HTR-8/SVneo (cell line): ENCODE measurements around the gene GPR35.

Experiments
- DNase-seq: peaks from one replicate; pipeline ENCODE4 v3.0.0; 2011; ENCODE audit warnings: low spot score, mixed read lengths; ENCODE audit not compliant: insufficient read length
- FAIRE-seq: peaks from 2 replicates; lab custom pipeline; 2011; peaks lifted over from hg19 to GRCh38; lab: Jason Lieb, UNC

The GPR35 gene

GRCh38 chr2:240637116-240637900 lies 12.0 kb downstream of the GPR35 start:
- no peak for FAIRE-seq

GRCh38 chr2:240637901-240638345 lies 12.6 kb downstream of the GPR35 start:
- no peak for FAIRE-seq

More at GRCh38 chr2:240637116-240637900, 12.0 kb downstream of the GPR35 start:
- DNase-seq: no peak

GRCh38 chr2:240638512-240639160 lies 13.4 kb downstream of the GPR35 start:
- FAIRE-seq (no peak), DNase-seq (no peak)

More at GRCh38 chr2:240637901-240638345, 12.6 kb downstream of the GPR35 start:
- DNase-seq: no peak

- DNase-seq (no peak), FAIRE-seq (no peak)
Measured at GRCh38 chr2:240639566-240639965, 14.3 kb downstream of the GPR35 start.

GRCh38 chr2:240640939-240641338 lies 15.7 kb downstream of the GPR35 start:
- FAIRE-seq: no peak
- peak; percentile 57 for DNase-seq

GRCh38 chr2:240642061-240642805 lies 17.0 kb downstream of the GPR35 start:
- FAIRE-seq: no peak
- DNase-seq: no peak

GRCh38 chr2:240642806-240643092 lies 17.5 kb downstream of the GPR35 start:
- DNase-seq: no peak
- FAIRE-seq: no peak

GRCh38 chr2:240643093-240643810 lies 18.0 kb downstream of the GPR35 start:
- DNase-seq: no peak
- FAIRE-seq: no peak

- no peak for DNase-seq
- no peak for FAIRE-seq
Measured at GRCh38 chr2:240643811-240644150, 18.5 kb downstream of the GPR35 start.

GRCh38 chr2:240644171-240644651 lies 18.9 kb downstream of the GPR35 start:
- DNase-seq: no peak
- no peak for FAIRE-seq

GRCh38 chr2:240644859-240645301 lies 19.6 kb downstream of the GPR35 start:
- DNase-seq: no peak
- no peak for FAIRE-seq

GRCh38 chr2:240645346-240645745 lies 20.1 kb downstream of the GPR35 start:
- DNase-seq: no peak
- no peak for FAIRE-seq

- FAIRE-seq (no peak), DNase-seq (no peak)
Measured at GRCh38 chr2:240645801-240646175, 20.5 kb downstream of the GPR35 start.

GRCh38 chr2:240646176-240646899 lies 21.1 kb downstream of the GPR35 start:
- FAIRE-seq (no peak), DNase-seq (no peak)

- DNase-seq (no peak), FAIRE-seq (no peak)
Measured at GRCh38 chr2:240646900-240647502, 21.7 kb downstream of the GPR35 start.

GRCh38 chr2:240647503-240648154 lies 22.3 kb downstream of the GPR35 start:
- no peak for DNase-seq
- no peak for FAIRE-seq

GRCh38 chr2:240648155-240648649 lies 22.9 kb downstream of the GPR35 start:
- no peak for DNase-seq
- no peak for FAIRE-seq

- no peak for FAIRE-seq
- DNase-seq: no peak
Measured at GRCh38 chr2:240648650-240649275, 23.5 kb downstream of the GPR35 start.
